GM18508 (cell line): ENCODE measurements around the gene PTPRN2.
"Not testable (repeated sequence)": the region's sequence is repeated elsewhere in the genome, so short reads cannot be mapped to it uniquely, and the experiment has no call there.

Source experiments
- ATAC-seq: cut with Tn5 transposase; IDR thresholded peaks from one replicate; pipeline ENCODE4 v1.9.1; 2021; ENCODE audit warnings: moderate number of reproducible peaks; ENCODE audit not compliant: insufficient read depth, unreplicated experiment

The PTPRN2 gene

DNA sequence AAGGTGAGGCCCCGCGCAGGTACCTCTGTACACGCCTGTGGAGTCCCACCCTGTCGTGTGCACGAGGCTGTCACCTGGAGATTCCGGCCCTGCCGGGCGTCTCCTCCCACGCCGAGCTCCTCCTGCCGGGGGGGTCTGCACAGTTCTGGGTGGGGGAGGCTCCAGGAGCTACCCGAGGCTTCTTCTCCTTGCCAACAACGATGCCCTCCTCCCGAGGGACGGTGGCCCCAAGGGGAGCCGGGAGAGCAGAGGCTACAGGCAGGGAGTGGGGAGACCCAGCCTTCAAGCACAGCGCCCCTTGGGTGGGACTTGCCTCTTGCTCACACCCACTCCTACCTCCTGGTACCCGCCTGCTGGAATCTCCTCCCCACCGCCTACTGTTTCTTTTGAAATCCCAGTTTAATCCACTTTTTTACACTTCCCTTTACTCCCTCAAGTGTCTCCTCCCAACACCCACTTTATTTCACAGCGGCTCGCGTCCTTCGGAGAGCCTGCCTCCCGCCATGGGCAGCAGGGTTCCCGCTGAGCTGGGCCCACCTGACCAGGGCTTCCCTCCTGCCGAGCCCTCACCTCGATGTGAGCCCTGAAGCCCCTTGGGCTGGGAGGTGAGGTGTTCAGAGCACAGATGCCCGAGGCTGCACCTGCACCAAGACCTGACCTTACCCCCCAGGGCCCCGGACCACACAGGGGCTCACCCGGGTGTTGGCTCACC lies 912.8 kb downstream of the PTPRN2 start:
- no peak for ATAC-seq

DNA sequence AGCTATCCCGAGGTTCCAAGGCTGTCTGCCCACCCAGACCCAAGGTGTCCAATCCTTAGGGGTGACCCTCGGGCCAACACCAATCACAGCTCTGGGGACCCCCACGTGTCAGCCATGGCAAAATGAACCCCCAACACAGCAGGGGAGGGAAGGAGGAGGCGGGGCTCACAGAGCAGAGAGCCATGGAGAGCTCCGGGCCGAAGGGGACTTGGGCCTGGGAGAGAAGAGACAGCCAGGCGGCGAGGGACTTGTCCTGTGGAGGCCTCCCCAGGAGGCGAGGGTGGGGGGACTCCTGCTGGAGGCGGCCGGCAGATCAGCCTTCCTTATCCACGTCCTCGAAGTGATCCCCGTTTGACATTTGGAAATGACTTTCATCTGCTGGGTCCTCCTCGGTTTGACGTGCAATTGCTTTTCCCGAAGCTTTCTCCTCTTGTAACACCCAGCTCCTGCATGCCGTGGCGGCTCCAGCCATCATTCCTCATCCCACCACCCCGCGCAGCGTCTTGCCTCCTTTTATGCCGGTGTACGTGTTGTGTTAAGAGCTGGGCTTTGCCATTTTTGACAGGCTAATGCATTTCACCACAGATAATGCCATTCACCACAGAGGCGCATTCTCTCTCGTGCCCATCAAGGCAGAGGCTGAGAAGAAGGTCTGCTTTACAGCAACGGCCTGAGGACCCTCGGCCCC lies 913.5 kb downstream of the PTPRN2 start:
- no peak for ATAC-seq

DNA sequence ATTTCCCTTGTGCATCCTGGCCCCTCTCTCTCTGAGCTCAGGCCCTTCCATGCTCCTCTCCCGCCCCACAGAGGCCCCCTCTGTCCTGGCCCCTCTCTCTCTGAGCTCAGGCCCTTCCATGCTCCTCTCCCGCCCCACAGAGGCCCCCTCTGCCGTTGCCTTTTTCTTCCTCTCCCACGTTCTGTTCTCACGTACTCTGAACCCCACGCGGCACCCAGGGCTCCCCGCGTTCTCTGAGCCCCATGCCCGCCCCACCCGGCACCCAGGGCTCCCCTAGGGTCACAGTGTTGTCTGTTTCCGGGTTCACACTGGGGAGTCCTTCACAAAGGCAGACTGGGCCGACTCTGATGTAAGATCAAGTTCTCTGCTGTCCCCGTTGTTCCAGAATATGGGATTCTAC lies 914.0 kb downstream of the PTPRN2 start:
- no peak for ATAC-seq

DNA sequence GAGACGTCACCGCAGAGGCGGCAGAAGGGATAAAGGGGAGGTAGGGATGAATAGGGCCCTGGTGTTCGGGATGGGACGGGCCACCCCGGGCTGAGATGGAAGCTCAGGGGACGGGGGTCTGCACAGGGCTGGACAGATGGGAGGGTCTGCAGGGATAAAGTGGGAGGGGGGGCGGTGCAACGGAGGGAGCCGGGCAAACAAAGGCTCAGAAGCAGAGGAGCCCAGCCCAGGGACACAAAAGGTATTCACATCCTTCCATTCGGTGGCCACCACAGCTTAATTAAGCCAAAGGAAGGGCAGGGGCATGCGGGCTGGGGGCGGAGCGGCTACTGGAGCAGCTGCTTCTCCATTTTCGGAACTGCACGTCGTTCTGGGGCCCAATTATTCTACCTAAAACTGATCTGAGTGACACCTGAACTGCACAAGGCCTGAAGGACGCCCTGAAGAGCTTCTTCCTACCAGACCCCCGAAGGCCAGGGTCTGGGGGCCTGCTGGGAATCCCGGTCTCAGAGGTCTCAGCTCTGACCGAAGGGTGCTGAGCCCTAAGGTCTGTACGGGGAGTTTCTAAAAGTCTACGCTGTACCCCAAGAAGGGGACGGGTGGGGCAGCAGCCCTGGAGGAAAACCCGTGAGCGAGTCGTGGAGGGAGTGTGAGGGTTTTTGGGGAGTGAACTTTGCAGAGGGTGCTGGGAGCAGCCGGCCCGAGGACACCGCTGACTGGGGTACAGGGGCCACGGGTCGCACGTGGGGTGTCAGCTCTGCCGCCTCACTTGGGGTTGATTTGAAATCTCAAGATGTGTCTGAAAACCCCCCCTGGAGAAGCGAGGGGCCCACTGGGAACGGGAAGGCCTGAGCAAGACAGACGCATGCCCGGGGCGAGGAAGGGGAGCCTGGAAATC lies 916.0 kb downstream of the PTPRN2 start:
- no peak for ATAC-seq

DNA sequence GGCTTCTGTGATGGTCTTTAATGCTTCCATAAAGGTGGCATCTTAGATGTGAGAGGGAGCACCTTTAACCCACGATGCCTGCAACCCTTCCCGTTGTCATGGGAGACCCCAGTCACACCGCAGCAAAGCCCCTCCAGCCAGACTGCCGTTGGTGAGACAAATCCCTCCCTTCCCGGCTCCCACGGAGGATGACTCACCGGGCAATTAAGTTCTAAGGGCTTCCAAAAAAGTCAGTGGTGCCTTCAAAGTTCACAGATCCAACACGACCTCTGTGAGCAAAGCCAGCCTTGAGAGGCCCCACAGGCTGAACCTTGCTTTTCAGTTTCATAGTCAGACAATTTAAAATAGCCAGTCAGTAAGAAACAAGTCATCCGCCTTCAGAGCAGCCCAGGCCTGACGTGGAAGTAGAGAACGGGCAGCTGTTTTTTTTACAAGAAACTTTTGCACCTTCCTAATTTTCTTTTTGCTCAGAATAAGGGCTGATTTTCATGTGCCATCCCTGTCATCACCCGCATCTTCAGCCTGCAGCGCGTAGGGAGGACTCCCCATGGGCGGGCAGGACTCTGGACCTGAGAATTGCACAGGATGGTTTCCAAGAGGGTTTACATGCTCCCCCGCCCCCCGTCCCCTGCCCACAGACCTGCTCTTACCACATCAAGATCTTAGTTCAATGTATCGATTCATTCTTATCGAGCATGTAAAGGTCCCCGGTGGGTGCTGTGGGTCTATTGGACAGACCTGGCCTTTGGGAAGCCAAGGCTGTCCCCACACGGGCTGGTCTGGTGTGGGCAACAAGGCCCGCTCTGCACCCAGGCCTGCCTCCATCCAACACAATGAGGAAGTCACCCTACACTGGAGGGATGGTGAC lies 916.9 kb downstream of the PTPRN2 start:
- no peak for ATAC-seq

DNA sequence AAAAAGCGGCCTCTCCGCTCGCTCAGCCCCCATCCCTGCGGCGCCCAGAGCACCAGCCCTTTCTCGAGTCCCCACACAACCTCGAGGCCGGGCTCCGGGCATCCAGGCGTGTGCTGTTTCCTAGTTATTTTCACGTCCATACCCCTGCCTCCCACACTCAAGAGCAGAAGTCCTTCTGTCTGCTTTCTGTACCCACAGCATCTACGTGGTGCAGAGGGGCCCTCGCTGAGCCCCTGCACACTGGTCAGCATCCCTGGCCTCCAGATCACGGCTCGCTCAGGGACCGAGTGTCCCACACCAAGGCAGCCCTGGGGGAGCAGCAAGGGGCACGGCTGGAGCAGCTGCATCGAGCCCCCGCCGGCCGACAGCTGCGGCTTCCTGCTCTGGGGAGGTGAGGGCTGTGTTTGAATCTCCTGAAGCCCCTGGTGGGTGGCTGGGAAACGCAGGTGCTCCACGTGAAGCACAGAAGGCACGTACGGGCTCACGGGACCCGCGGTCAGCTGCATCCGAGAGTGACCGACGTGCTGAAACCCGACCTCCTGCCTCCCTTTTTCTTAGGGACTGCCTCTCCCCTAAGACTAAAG lies 917.8 kb downstream of the PTPRN2 start:
- no peak for ATAC-seq

DNA sequence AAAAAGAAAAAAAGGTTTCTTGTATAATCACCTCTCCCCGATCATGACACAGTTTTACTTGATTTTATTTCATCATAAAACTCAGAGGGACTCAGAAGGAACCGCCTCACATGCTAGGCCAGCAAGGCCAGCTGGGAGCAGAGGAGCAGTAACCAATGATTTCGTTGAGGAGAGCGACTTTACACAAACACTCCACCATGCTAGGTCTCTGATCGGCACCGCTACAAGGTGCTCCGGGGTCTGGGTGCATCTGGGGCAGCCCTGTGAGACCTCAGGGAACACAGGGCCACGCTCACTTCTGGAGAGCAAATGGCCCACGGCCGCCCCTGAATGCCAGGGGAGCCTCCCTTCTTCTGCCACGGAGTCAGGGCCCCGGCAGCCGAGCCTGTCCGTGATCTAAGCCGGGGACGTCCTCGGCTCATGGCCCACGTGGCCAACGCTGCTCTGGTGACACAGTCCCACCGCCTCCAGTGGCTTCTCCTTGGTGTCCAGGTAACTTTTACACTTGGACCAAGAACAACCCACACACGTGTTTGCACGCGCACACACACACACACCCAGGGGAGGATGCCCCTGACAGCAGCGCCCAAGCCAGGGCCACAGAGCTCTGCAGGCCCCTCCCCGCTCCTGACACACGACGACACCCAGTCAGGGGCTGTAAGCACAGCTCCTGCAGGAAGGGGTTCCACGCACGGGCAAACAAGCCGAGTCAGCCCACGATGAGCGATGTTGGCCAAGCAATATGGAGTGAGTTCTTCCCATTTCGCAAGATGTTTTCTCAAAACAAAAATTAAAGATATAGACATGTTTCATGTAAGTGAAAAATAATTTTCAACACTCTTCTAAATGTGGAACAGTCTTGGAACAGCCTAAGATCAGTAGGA lies 918.5 kb downstream of the PTPRN2 start:
- no peak for ATAC-seq

DNA sequence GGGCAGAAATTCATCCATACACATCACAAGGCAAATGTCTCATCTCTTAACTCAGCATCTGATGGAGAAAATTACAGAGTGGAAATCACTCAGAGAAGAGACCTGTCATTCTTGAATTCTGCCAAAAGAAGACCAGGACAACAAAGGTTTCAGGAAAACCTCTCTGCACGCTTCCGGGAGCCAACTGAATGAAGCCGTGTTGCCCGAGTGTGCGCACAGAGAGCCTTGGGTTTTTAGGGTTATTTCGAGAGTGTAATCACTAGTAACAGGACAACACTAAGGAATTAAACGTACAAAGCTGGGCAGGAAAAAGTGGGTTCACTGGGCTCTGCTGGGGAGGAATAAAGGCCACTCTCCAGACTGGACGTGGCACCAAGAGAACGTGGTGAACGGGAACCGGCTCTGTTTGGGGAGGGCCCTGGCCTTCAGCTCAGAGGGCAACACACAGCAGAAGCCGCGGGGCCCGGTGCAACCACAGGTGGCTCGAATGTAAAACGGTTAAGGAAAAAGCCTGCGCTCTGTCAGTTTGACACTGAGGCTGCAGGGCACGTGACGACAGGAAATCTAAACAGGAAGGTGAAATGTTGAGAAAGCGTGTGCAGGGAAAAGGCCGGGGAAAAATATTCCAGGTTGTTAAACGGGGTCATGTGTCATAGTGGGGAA lies 919.3 kb downstream of the PTPRN2 start:
- no peak for ATAC-seq

DNA sequence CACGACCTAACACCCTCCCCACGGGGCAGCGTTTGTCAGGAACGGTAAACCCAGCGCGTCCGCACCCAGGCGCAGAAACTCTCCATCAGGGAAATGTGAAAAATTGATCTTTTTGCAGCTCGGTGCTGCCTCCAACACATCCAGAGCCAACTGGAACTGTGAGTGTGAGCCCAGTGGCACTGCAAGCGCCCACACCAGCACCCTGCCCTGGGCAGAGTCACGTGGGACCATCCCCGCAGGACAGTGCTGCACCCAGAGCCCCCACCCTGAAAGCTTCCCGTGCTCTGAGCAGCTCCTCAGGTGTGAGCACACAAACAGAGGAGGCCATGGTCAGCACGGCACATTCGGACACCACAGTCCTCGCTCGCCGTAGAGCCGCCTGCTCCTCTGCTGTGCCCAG lies 919.9 kb downstream of the PTPRN2 start:
- no peak for ATAC-seq

DNA sequence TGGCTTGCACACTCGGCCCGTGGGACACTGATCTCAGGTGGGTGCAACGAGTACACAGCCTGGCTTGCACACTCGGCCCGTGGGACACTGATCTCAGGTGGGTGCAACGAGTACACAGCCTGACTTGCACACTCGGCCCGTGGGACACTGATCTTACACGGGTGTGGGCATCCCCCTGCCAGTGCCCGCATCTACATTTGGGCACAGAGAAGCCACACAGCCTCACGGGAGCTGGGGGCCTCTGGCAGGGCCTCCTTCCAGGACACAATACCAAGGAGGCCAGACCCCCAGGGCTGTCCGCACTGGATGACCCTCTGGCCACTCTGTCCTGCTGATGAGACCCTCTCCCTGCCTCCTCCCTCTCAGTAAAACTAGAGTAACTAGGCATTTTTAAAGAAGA lies 920.4 kb downstream of the PTPRN2 start:
- ATAC-seq, result no peak

DNA sequence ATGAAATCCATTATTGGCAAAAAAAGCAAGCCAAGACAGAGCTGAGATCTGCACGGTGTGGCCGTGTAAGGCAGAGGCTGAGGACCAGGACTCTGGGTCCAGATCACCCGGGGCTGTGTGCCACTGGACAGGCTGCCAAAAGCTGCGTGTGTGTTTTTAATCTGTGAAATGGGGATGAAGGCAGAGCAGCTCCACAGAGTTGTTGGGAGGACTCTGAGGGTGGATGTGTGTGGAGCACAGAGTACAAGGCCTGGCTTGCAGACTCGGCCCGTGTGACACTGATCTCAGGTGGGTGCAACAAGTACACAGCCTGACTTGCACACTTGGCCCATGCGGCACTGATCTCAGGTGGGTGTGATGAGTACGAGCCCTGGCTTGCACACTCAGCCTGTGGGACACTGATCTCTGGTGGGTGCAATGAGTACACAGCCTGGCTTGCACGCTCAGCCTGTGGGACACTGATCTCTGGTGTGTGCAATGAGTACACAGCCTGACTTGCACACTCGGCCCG lies 921.0 kb downstream of the PTPRN2 start:
- ATAC-seq, result no peak

DNA sequence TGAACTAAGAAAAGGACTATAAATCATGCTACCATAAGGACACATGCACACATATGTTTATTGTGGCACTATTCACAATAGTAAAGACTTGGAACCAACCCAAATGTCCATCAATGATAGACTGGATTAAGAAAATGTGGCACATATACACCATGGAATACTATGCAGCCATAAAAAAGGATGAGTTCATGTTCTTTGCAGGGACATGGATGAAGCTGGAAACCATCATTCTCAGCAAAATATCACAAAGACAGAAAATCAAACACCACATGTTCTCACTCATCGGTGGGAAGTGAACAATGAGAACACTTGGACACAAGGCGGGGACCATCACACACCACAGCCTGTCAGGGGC lies 922.0 kb downstream of the PTPRN2 start:
- ATAC-seq, result not testable (repeated sequence)

DNA sequence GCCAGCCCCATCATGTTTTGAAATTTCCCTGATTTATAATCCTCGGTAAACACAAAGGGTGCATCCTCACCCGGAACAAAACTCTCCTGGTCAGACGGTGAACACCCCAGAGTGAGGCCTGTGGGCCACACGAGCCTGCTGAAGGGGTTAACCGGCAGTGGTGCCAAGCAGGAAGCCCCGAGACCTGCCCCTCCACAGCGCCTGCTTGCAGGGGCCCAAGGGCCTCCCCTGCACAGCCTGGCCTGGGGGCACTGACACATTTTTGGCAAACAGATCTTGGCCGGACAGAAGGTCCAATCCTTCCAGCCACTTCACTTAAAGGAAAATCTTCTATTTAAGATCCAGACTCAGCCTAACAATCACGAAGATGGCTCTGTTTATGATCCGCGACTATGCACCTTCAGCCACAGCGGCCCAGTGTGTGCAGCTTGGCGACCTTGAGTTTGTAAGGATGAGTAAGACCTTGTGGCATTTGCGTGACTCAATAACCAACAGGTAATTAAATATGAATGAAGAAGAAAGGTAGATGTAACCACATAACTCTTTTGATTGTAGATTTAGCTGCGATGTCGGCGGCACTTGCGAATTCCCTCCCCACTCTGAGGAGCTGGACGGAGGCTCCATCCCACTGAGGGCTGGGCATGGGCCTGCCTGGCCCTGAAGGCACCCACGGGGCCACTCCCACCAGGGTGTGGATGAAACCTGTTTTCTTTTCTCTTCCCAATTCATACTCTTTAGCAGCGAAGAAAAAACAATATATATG lies 922.6 kb downstream of the PTPRN2 start:
- ATAC-seq, result no peak

DNA sequence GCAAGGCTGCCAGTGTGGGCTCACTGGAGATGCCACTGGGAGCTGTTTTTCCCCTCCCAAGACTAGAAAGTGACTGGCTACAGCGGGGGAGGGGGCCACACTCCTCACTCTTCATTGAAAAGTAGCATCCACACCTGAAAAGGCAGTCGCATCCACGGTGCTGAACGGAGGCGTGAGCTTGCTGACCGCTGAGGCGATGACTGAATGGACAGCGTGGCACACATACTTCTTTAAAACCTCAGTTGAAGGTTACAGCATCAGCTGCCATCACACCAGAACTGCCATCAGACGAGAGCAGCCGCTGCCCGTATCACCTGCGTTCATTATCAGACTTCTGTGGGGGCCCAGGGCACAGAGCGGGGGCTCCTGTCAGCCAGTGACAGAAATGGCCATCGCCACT lies 923.6 kb downstream of the PTPRN2 start:
- no peak for ATAC-seq

DNA sequence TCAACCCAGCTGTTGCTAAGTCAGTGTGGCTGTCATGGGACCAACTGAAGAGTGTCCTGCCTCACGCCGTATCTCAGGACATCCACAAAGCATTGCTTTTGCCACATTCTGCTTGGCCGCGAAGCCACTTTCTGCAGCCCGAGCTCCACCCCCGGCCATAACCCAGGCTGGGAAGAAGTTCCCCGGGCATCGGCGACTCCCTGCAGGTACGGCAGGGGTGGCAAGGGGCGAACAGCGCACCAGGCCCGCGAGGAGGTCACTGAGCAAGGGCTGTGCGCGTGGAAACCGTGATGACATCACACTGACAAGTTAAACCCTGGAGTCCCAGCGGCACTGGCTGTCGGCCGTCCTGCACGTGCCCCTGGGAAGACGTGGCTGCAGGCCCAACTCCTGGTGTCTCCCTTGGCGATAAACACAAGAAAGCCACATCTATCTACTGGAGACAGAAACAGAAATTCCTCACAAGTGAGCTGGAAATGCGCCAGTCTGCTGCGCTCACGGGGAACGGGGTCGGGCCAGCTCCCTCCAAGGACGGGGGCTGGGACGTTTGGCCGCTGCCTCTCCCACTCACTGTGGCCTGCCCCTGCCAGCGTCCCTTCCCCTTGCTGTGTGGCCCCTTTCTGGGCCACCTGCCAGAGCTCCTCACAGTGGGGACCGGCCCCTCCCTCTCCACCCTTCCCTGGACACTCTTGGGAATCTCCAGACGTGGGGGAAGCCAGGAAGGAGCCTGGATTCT lies 924.5 kb downstream of the PTPRN2 start:
- ATAC-seq, result no peak

DNA sequence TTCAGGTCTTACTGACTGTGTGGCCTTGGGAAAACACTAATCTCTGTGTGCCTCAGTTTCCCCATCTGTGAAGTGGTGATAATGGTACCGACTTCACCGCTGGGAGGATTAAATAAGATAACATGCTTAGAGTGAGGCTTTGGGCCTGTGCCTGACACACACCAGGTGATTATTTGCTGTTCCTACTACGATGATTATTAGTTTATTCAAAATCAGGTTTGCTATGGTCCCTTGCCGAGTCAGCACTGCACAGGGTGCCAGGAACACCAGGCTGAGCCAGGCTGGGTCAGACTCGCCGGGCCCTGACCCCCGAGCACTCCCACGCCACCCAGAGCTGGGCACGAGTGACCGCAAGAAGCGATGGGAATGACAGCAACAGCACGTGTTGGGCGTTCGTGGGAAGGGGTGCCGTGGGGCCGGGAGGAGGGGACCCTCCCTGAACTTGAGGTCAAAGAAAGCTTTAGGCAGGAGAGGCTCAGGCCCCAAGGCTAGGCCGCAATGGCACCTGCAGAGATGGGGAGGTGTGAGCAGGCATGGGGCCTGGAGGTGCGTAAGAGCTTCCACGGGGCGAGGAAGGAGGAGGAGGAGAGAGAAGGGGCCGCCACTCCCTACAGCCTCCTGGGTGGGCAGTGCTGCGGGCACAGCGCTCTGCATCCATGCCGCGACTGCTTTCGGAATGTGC lies 925.4 kb downstream of the PTPRN2 start:
- ATAC-seq, result no peak
